Stimulated activated CD4-positive, alpha-beta T cell treated with anti-CD3 and anti-CD28 coated beads, TNF-alpha, amount 100 ng/mL, for 4 hours (primary cell): ENCODE measurements around the gene CABP1.

Source experiments
- DNase-seq, 3 experiments: peaks; one replicate each; pipeline ENCODE4 v3.0.0-alpha.2; 2020; ENCODE audit warnings: low read depth in 3 of 3

The CABP1 gene

GRCh38 chr12:120690978-120691377 lies 50.6 kb downstream of the CABP1 start:
- DNase-seq: no peak

- no peak for DNase-seq
Measured at GRCh38 chr12:120692524-120693033, 52.2 kb downstream of the CABP1 start.

- no peak for DNase-seq
Measured at GRCh38 chr12:120693848-120694247, 53.4 kb downstream of the CABP1 start.

GRCh38 chr12:120696626-120697025 lies 56.2 kb downstream of the CABP1 start:
- DNase-seq: no peak

GRCh38 chr12:120697344-120697743 lies 56.9 kb downstream of the CABP1 start:
- DNase-seq: no peak

- DNase-seq: no peak
Measured at GRCh38 chr12:120698665-120699064, 58.2 kb downstream of the CABP1 start.

- no peak for DNase-seq
Measured at GRCh38 chr12:120699553-120699952, 59.1 kb downstream of the CABP1 start.

GRCh38 chr12:120700886-120701285 lies 60.5 kb downstream of the CABP1 start:
- no peak for DNase-seq

GRCh38 chr12:120702637-120703036 lies 62.2 kb downstream of the CABP1 start:
- DNase-seq: no peak

GRCh38 chr12:120703311-120703942 lies 63.0 kb downstream of the CABP1 start:
- no peak for DNase-seq

- no peak for DNase-seq
Measured at GRCh38 chr12:120705618-120706017, 65.2 kb downstream of the CABP1 start.

- DNase-seq: no peak
Measured at GRCh38 chr12:120706029-120706428, 65.6 kb downstream of the CABP1 start.

- DNase-seq: no peak
Measured at GRCh38 chr12:120708651-120709050, 68.2 kb downstream of the CABP1 start.

- peak; percentile 62 to 68 (median 64) for DNase-seq
Measured at GRCh38 chr12:120710031-120710804, 69.8 kb downstream of the CABP1 start, which contains the start of gene UNC119B. Gene UNC119B, plus strand, starts transcription at chr12:120710458. Its CDS starts 17 bp downstream, at chr12:120710475.

- DNase-seq: no peak
Measured at GRCh38 chr12:120710805-120711296, 70.4 kb downstream of the CABP1 start.

- no peak for DNase-seq
Measured at GRCh38 chr12:120711411-120711810, 71.0 kb downstream of the CABP1 start.

- DNase-seq: no peak
Measured at GRCh38 chr12:120712610-120713009, 72.2 kb downstream of the CABP1 start.

- DNase-seq: peak in 2 of 3 experiments; percentile 24 to 70
Measured at GRCh38 chr12:120713861-120714482, 73.5 kb downstream of the CABP1 start.
